Dedifferentiated amniotic fluid mesenchymal stem cell (primary cell): ENCODE measurements around the gene PPL.
"Not testable (repeated sequence)": the region's sequence is repeated elsewhere in the genome, so short reads cannot be mapped to it uniquely, and the experiment has no call there.

Source experiments
- DNase-seq: peaks from one replicate; pipeline ENCODE4 v3.0.0-alpha.2; 2016; ENCODE audit errors: extremely low spot score

PPL gene

DNA sequence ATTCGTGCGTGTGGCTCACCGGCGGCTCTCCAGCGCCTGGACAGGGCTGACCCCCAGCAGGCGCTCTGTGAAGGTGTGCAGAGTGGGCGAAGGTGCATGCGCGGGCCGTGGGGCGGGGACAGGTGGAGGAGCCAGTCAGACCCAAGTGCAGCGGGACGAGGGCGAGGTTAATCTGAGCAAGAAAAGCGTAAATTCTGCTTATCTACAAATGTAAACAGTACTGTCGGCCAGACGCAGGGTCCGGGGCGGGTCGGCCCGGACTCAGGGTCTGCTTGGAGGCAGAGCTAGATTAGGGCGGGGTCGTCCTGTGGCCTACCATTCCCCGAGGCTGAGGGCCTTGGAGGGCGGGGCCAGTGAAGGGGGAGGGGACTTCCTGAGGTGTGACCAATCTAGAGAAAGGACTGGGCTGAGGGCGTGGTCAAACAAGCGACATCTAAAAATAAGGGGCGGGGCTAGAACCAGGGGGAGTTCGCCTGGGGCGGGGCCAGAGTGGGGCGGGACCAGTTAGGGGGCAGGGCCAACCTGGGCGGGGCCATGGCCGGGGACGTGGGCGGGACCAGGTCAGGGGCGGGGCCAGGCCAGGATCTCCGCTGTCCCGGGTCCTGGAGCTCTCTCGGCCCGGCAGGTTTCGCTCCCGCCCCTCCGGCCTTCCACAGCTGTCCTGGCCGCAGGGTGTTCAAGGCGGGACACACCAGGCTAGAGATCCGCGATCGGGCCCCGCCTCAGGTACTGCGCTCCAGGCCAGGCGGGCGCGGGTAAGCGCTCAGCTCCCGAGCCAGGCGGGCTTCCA, 21.0 kb upstream of the PPL start, which contains the start of gene SEC14L5:
TSS of gene SEC14L5 (plus strand) at position 611 of the 790 bp plus-strand sequence. CDS start 994 bp downstream, outside the sequence.
- DNase-seq = peak; percentile 96

DNA sequence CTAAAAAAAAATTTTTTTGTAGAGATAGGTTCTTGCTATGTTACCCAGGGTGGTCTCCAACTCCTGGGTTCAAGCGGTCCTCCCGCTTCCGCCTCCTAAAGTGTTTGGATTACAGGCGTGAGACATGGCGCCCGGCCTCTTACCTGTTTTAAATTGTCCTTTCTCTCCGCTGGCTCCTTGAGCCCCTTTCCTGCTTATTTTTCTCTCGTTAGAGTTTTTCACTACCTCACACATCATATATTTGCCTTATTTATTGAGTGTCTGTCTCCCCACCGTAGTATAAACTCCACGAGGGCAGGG, 20.4 kb upstream of the PPL start:
- DNase-seq = no peak

- DNase-seq = no peak
These were observed 17.8 kb upstream of the PPL start for GRCh38 chr16:4954714-4955113.

GRCh38 chr16:4951583-4951982, 14.6 kb upstream of the PPL start:
- DNase-seq = not testable (repeated sequence)

- no peak for DNase-seq
These were observed 13.0 kb upstream of the PPL start for GRCh38 chr16:4949986-4950385.

GRCh38 chr16:4948903-4949766, 12.2 kb upstream of the PPL start:
- DNase-seq = no peak

DNA sequence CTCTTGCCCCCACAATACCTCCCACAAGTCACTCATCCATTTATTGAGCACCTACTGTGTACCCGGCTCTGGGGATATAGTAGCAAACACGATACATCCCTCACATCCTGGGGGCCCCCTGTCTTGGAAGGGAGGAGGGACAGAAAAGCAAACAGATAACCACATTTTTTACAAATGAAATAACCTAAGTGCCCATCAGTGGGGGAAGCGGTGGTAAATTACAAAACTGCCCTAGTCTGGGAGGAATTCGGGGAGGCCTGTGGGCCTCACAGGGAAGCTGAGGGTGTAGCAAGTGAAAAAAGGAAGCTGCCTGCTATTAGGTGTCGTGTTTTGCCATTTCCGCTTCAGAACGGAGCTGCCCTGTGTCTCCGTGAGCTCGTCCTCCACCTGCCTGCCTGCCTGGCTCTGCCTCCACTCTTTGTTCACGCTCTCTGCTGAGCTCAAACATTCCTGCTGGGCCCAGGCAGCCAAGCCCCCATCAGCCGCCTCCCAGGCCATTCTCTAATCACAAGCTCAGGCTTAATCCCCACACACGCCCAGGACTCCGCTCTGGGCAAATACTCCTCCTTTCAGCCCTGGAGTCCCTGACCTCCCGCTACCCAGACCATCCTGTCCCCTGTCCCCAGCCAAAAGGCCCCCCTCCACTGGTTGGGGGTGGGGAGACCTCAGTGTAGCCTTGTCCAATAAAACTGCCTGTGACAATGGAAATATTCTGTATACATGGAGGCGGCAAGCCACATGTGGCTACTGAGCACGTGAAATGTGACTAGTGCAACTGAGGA, 11.0 kb upstream of the PPL start:
- DNase-seq = no peak

DNA sequence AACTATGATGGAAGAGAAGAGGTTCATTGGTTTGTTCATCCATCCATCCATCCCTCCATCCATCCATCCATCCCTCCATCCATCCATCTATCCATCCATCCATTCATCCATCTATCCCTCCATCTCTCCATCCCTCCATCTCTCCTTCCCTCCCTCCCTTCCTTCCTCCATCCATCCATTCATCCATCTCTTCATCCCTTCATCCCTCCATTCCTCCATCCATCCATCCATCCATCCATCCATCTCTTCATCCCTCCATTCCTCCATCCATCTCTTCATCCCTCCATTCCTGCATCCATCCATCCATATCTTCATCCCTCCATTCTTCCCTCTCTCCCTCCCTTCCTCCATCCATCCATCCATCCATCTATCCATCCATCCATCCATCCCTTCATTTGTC, 10.0 kb upstream of the PPL start:
- no peak for DNase-seq

GRCh38 chr16:4945560-4946502, 8.9 kb upstream of the PPL start:
- DNase-seq = no peak

DNA sequence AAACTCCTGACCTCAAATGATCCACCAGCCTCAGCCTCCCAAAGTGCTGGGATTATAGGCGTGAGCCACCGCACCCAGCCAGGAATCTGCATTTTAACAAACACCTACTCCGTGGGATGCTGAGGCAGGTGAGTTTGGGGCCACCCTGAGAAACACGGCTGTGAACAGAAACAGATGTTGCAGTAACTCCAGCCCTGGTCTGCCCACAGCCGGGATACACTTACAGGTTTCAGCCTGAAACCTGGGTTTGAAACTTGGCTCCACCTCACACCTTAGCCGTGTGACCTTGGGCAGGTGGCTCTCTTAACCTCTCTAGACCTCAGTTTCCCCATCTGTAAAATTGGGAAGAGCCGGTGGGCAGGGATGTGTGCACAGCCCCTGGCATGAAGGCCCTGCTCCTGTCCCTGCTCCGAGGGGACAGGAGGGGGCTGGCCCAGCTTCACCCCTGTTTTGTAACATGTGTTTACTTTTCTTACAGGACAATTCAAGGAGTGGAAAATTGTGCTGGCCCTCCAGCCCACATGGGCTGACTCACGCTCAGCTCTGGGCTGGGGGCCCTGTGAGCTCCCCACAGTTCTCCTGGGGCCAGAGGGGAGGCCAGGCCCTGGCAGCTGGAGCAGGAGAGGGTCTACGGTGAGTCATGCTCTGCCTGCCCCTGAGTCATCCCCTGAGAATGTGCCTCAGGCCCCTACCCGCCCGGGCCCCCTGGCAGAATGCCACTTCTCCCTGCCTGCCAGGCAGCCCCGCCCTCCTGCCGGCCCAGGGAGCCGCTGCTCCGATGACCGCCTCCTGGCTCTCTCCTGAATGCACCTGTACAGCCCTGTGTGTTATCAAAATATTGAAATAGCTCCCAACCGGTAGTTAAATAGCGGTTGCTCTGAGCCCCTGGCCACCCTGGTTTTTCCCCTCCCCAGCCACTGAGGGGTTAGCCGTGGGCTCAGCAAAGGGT, 7.7 kb upstream of the PPL start:
- peak; percentile 90 for DNase-seq

DNA sequence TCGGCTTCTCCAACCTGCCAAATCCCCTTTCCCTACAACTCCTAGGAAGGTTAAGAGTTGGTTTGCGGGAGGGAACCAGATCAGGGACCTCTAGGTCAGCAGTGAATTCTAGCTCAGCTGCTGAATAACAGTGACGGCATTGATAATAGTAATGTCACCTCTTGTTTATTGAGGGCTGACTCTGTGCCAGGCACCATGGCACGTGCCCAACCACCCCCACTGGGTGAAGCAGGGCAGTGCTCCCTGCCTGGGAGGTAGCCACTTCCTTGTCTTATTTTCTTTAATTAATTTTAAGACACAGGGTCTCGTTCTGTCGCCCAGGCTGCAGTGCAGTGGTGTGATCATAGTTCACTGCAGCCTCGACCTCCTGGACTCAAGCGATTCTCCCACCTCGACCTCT, 5.5 kb upstream of the PPL start:
- DNase-seq = no peak

- no peak for DNase-seq
These were observed 3.8 kb upstream of the PPL start for GRCh38 chr16:4940719-4941118.

- DNase-seq = no peak
These were observed 1.7 kb upstream of the PPL start for GRCh38 chr16:4938683-4939030.

GRCh38 chr16:4937782-4938682, 1.1 kb upstream of the PPL start:
- DNase-seq = no peak

DNA sequence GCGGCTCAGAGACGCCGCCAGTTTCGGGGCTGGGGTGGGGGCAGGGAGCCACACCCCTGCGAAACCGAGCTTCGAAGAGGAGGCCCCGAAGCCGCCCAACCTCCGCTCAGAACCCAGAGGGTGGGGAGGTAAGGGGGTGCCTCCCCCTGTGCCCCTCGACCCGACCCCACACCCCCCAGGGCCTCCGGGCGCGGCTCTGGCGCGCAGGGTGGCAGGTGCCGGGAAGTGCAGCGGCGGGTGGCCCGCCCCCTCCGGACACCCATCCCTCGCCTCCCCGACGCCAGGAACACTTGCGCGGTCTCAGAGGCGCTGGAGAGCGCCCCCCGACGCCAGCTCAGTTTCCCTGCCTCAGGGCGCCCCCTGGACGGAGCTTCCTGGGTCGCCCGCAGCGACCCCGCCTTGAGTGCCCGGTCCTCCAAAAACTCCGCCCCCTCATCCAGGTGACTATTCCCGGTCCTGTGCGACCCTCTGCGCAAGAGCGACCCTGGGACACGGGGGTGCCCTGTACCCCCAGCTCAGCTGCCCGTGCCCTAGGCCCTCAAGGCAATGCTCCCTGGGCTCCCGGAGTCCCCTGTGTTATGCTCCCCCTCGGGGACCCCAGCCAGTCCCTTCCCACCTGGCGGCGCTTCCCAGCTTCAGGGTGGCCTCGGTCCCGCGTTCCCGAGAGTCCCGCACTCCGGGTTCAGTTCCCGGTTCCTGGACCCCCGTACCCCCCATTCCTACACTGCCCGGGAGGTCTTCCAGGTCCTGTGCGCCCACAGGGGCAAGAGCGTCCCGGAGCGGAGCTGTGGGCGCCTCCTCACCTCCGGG, 562 bp downstream of the PPL start:
- DNase-seq = no peak

- peak; percentile 72 for DNase-seq
These were observed 1.6 kb downstream of the PPL start for GRCh38 chr16:4935241-4935855.

GRCh38 chr16:4934591-4934990, 2.4 kb downstream of the PPL start:
- no peak for DNase-seq

GRCh38 chr16:4933871-4934395, 3.0 kb downstream of the PPL start:
- DNase-seq = no peak
